A673 (cell line): Measurements from ENCODE around the gene ZG16. TPM values are rescaled to one million over a fixed set of nuclear protein-coding genes. Genes with fewer than 3 reads are reported as not detected.

Source experiments
- BruUV-seq: library from RNA; stranded (reverse); fragments of 400-500 nt; replicated peaks from 2 replicates; lab custom pipeline; 2021; lab: Mats Ljungman, UMichigan
- CTCF ChIA-PET: fragments of 300-600 bp; sonication (Branson Sonifier 250); formaldehyde crosslinking; loops from one replicate; lab custom pipeline; 2022; ENCODE audit warnings: antibody characterized with exemption; lab: Charles Lee
- POLR2A ChIA-PET: fragments of 300-600 bp; sonication (Branson Sonifier 250); formaldehyde crosslinking; loops from one replicate; lab custom pipeline; 2022; ENCODE audit warnings: antibody characterized with exemption; ENCODE audit not compliant: low non-redundant PET; lab: Charles Lee
- DNase-seq: peaks from one replicate; pipeline ENCODE4 v3.0.0-alpha.2; 2015; ENCODE audit warnings: low spot score
- H3K27ac ChIP-seq: fragments of 200-600 bp; sonication (generic); 2 replicates; pipeline ENCODE4 v1.5.1; 2016; ENCODE audit warnings: mixed run types, low read depth, mild to moderate bottlenecking, mixed read lengths, antibody characterized with exemption, low read length; ENCODE audit not compliant: poor library complexity, severe bottlenecking
- H3K27me3 ChIP-seq: fragments of 200-600 bp; sonication (generic); replicated peaks from 2 replicates; pipeline ENCODE4 v1.6.1; 2017; ENCODE audit warnings: mixed run types, low read depth, mild to moderate bottlenecking, mixed read lengths, antibody characterized with exemption, low read length; ENCODE audit not compliant: insufficient read depth, poor library complexity
- H3K36me3 ChIP-seq: fragments of 200-600 bp; sonication (generic); 2 replicates; pipeline ENCODE4 v1.6.1; 2016; ENCODE audit warnings: mixed run types, mild to moderate bottlenecking, mixed read lengths, antibody characterized with exemption, low read length; ENCODE audit not compliant: insufficient read depth, poor library complexity, severe bottlenecking
- H3K4me1 ChIP-seq: fragments of 200-600 bp; sonication (generic); 2 replicates; pipeline ENCODE4 v1.6.1; 2017; ENCODE audit warnings: mixed run types, mild to moderate bottlenecking, mixed read lengths, antibody characterized with exemption, low read length; ENCODE audit not compliant: insufficient read depth, poor library complexity, severe bottlenecking
- H3K4me3 ChIP-seq: fragments of 200-600 bp; sonication (generic); 2 replicates; pipeline ENCODE4 v1.5.1; 2016; ENCODE audit warnings: low read depth, mixed run types, mild to moderate bottlenecking, mixed read lengths, low read length; ENCODE audit not compliant: poor library complexity, severe bottlenecking
- H3K9me3 ChIP-seq: fragments of 200-600 bp; sonication (generic); 2 replicates; pipeline ENCODE4 v1.6.1; 2016; ENCODE audit warnings: mixed run types, low read depth, mild to moderate bottlenecking, mixed read lengths, antibody characterized with exemption, low read length; ENCODE audit not compliant: poor library complexity, severe bottlenecking
- CTCF ChIP-seq: fragments of 300-800, 200-600 bp; sonication (generic); conservative IDR thresholded peaks from 2 replicates; pipeline ENCODE4 v1.5.1; 2017; ENCODE audit warnings: low read depth, mild to moderate bottlenecking, antibody characterized with exemption, low read length, moderate library complexity, mixed read lengths
- EZH2 ChIP-seq: fragments of 200-600 bp; sonication (generic); IDR thresholded peaks from 2 replicates; pipeline ENCODE4 v1.6.1; 2017; ENCODE audit warnings: borderline replicate concordance, low read depth, mild to moderate bottlenecking, mixed read lengths, antibody characterized with exemption, low read length; ENCODE audit not compliant: poor library complexity, severe bottlenecking
- intact Hi-C: fragments of 100-400 bp; cut with micrococcal nuclease; formaldehyde crosslinking; loops from one replicate; pipeline ENCODE4 v1.10.0; 2022; ENCODE audit not compliant: unreplicated experiment
- total RNA-seq: library from RNA; stranded (reverse); gene quantifications from 2 replicates; pipeline ENCODE4 v1.2.3, GENCODE V29; 2021

ZG16 gene
- total RNA-seq, 1 experiment from 2014 or later = not detected

GRCh38 chr16:29806099-29806579 is 28.1 kb downstream of the ZG16 start, which contains the start of gene MAZ:
Gene MAZ, plus strand, starts transcription at chr16:29806529. Its CDS starts 173 bp downstream, at chr16:29806702.
- Histone ChIP-seq H3K27ac (peak within 1 kb of the TSS; percentile 95), H3K27me3 (no peaks in the 10 kb centered on the region), H3K4me3 (peak within 1 kb of the TSS; percentile 64), H3K36me3 (peaks cover 57% of the 10 kb centered on the region), H3K9me3 (no peaks in the 10 kb centered on the region), H3K4me1 (peaks cover 35% of the 10 kb centered on the region)
- DNase-seq = peak; percentile 90
- no peak for TF ChIP-seq CTCF
- no peak for TF ChIP-seq EZH2
- ChIA-PET CTCF (interaction anchor here (0.6 to 2.8 kb wide), 3 partner anchors 10 to 58 kb away, joined by 3 to 22 read pairs (median 7); partner anchors contain the start of gene PAGR1), POLR2A (no interaction called here)
- intact Hi-C loops = no loop called here
- no TSS peak for BruUV-seq

GRCh38 chr16:29806641-29807425 is 28.8 kb downstream of the ZG16 start:
- H3K27me3 ChIP-seq = no peaks in the 10 kb centered on the region
- peaks cover 52% of the 10 kb centered on the region for H3K36me3 ChIP-seq
- no peaks in the 10 kb centered on the region for H3K9me3 ChIP-seq
- POLR2A ChIA-PET = interaction anchor here (0.6 kb wide), 1 partner anchor 225 kb away, joined by 17 read pairs; no protein-coding TSS in a partner anchor
- no peak for TF ChIP-seq CTCF
- no peak for TF ChIP-seq EZH2
- intact Hi-C loops = no loop called here
- peaks cover 37% of the 10 kb centered on the region for H3K4me1 ChIP-seq
- CTCF ChIA-PET = interaction anchor here (0.6 to 2.8 kb wide), 4 partner anchors 9 to 57 kb away, joined by 3 to 22 read pairs (median 5); partner anchors contain the start of genes KIF22 and PAGR1
- BruUV-seq = no TSS peak
- peak overlapping the region; percentile 95 for H3K27ac ChIP-seq
- peak; percentile 86 for DNase-seq
- H3K4me3 ChIP-seq = peak overlapping the region; percentile 58

- intact Hi-C loops = loop anchor here (2.0 kb wide), 1 partner anchor 213 kb away; no protein-coding TSS in a partner anchor
- H3K27me3 ChIP-seq = no peaks in the 10 kb centered on the region
- ChIA-PET POLR2A (interaction anchor here (0.6 kb wide), 1 partner anchor 225 kb away, joined by 17 read pairs; no protein-coding TSS in a partner anchor), CTCF (interaction anchor here (0.5 to 2.8 kb wide), 5 partner anchors 8 to 212 kb away, joined by 3 to 22 read pairs (median 3); partner anchors contain the start of genes KIF22 and PAGR1)
- TSS peak; percentile 26 for BruUV-seq
- peak overlapping the region; percentile 95 for H3K27ac ChIP-seq
- TF ChIP-seq EZH2 (no peak), CTCF (peak; percentile 53)
- peak; percentile 98 for DNase-seq
- no peaks in the 10 kb centered on the region for H3K9me3 ChIP-seq
- H3K4me3 ChIP-seq = peak overlapping the region; percentile 58
- H3K36me3 ChIP-seq = peaks cover 44% of the 10 kb centered on the region
- peaks cover 37% of the 10 kb centered on the region for H3K4me1 ChIP-seq
Observed at GRCh38 chr16:29807426-29808218, 29.6 kb downstream of the ZG16 start.
